IPS DF 19.7 (cell line): Measurements from ENCODE around the gene NR2E1.

Experiments used
- DNase-seq: peaks from one replicate; pipeline ENCODE4 v3.0.0-alpha.2; 2013; ENCODE audit warnings: low read depth, low spot score

NR2E1 gene

DNA sequence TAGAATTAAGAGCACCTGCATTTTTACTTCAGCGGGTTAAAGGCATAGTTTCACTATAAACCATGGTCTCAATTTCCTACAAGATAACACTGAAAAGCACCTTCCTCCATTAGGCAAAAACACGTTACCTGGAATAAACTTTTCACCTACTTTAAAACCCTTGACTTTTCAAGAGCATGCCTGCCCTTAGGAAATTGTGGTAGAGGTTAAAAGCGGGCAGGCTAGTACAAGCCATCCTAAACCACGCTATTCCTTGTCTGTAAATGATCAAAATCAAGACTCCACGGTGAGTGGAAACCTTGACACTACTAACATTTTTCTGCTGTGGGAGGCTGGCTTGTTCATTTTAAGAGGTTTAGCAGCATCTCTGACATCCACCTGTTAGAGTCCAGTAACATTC lies 43.9 kb downstream of the NR2E1 start:
- no peak for DNase-seq

DNA sequence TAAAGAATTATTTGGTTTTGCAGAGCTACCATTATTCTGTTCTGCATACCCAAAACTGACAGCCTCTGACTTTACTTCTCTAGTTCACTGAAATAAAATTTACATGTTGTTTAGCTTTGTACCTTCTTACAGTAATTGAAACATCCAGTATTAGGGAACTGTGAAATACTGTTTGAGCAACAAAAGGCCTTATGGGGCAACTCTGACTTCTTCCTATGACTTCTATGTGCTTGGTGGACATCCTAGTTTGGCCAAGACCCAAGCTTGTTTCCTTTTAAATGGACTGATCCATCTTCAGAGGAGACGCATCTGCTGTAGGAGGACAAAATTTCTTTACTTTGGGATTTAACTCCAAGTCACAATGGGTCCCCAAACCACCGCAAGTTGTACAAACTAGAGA lies 44.7 kb downstream of the NR2E1 start:
- no peak for DNase-seq

DNA sequence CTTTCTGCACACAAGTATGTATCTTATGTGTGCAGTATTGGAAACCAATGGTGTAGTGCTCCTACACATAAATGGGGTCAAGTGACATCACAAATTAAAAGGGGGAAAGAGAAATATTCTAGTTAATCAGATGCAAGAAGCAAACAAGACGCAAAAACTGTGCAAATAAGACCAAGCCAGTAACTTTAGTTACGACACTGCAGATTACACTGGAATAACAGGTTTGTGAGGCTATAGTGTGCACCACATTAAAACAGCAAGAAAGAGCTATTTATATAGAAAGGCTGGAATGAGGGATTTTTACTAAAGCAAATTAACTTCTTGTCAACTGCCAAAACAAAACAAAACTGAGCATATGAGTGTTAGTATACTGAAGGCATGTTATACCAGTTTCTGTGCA lies 45.8 kb downstream of the NR2E1 start:
- no peak for DNase-seq

DNA sequence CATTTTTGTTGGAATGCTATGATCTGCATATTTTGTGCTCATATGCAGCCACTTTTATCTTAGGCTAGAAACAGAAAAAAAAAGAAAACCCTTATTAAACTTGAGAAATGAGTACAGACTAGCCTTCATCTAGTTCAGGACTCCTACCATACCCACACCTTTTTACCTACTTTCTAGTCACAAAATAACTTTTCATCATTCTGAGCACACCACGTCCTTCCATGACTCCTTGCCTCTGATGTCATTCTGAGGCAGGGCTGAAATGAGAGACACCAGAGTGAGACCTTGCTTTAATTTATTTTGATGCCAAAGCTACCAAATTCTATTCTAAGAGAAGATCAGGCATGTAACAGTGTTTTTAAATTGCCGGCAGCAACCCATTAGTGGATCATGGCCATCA lies 56.2 kb downstream of the NR2E1 start:
- no peak for DNase-seq

DNA sequence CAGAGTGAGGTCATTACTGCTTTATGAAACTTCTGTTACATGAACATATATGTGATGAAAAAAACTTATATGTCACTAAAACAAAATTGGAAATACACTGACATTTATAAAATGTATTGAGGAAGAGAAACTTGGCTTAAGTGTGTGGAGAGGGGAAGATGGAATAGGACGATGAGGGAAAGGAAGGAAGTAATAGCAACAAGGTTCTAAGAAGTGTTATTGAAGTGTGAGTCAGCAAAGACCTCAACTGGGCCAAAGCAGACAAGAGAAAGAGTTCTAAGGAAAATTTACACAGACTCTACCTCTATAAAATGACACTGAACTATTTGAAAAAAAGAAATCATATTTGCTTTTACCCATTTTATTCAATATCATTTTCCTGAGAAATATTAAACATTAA lies 56.7 kb downstream of the NR2E1 start:
- no peak for DNase-seq

DNA sequence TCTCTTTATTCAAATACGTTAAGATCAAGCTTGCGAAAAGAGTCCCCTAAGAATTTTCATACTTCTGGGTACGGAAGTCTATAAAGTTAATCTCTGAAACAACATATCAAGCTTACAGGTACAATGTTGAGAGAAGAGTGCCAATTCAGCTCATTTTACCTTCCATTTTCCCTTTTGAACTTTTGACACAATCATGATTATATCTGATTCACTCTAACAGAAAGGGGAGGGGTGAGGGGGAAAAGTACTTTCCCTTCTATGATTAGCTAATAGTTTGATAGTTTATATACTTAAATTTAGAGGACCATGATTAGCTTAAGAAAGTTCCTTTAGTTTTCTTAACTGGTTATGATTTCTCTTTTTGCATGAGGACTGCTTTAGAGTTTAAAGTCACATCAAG lies 61.5 kb downstream of the NR2E1 start:
- DNase-seq: no peak

DNA sequence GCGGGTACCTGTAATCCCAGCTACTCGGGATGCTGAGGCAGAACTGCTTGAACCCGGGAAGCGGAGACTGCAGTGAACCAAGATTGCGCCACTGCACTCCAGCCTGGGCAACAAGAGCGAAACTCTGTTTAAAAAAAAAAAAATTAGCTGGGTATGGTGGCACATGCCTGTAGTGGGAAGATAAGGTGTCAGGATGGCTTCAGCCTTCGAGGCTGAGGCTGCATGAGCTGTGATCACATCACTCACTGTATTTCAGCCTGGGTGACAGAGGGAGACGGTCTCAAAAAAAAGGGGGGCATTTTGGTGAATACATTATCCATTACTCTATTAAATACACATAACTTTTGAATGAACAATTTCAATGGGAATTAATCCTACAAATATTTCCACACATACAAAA lies 62.6 kb downstream of the NR2E1 start:
- DNase-seq: no peak

DNA sequence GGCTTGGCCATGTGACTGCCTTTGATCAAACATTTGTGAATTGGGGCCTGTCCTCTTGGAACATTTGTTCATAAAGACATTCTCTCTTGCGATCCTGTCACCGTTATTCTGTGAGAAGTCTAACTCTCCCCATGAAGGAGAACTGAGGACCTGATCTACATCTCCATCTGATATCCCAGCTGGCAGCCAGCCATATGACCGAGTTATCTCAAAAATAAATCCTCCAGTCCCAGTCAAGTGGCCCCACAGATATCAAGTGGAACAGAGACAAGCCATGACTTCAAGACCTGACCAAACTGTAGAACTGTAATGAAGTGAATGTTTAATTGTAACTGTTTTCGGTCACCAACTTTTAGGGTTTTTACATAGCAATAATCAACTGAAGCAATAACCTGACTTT lies 69.3 kb downstream of the NR2E1 start:
- DNase-seq: no peak

DNA sequence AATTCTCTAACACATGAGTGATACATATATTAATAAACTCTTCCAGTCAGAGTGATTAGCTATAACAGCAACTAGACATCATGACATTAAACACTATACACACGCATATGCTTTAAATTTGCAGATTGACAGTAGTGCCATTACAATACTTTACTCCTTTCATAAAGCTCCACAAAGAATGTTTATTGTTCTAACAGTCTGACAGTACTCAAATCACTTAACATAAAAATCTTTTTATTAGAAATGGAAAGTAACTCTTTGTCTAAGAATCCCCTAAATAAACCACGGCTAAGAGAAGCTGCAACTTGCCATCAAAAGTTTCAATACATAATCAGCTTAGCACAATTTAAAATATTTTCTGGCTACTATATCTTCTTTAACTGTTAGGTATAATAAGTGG lies 71.0 kb downstream of the NR2E1 start:
- DNase-seq: no peak

DNA sequence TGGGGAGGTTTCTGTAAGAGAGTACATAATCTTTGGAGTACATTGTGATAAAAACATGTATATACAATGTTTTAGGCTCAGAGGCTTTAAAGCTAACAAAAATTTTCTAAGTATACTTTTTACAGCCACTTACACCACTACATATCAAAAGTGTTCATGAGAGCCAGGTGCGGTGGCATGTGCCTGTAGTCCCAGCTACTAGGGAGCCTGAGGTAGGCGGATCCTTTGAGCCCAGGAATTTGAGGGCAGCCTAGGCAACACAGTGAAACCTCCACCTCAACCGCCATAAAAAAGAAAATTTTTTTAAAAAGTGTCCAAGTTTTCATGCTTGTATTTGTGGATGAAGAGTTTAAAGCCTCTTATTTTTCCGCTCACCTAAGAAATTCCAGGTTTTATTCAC lies 72.5 kb downstream of the NR2E1 start:
- DNase-seq: no peak
